ENCODE data around the gene VPS39. TPM values are rescaled to one million over a fixed set of nuclear protein-coding genes. Genes with fewer than 3 reads are reported as not detected.

The VPS39 gene
- total and polyA plus RNA-seq, 9 of the 15 experiments (the other 6 are each of a cell fraction or from before 2014, with no cell fraction given) = 3.2 to 37.3 (median 21.8) TPM

DNA sequence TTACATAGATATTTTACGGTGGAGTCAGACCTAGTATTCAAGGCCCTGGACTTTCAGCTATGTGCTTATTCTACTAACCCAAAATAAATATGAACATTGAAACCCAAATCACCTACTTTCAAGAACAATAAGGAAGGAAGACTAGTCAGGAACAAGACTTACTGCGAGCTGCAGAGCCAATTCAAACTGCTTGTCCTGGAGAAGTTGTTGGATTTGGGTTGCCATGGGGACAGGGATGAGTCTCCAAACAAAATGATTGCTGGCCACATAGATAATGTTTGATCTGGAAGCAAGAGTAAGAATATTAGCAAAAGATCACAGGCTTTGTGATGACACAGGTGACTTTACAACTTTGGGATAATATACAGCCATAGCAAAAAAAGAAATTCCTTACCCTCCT, 30.0 kb downstream of the VPS39 start:
- ATAC-seq (no peak), DNase-seq (ENCODE audit: extremely low read depth in 1 of 4, low spot score in 3 of 4) (no peak), FAIRE-seq (no peak)
- Histone ChIP-seq H3K27ac (ENCODE audit: extremely low read depth, low read depth, low read length) (no peak overlapping the region), H3K9ac (ENCODE audit: insufficient read depth in 1 of 2, low read depth in 2 of 2, low read length in 2 of 2) (no peak overlapping the region), H2AFZ (ENCODE audit: low read depth, low read length) (no peak overlapping the region), H3K4me2 (ENCODE audit: insufficient read depth, low read length) (no peak overlapping the region), H3K27me3 (ENCODE audit: control insufficient read depth in 2 of 2, insufficient read depth in 2 of 2, low read length in 2 of 2) (no peaks in the 10 kb centered on the region), H3K4me1 (replicated peaks in 1 of 2; ENCODE audit: control insufficient read depth in 2 of 2, insufficient read depth in 2 of 2, low read length in 2 of 2) (no peaks in the 10 kb centered on the region; a peak in 2 of 5 replicates), H3K36me3 (ENCODE audit: control insufficient read depth, insufficient read depth, low read length) (peaks cover 39% of the 10 kb centered on the region), H3K79me2 (ENCODE audit: control insufficient read depth, insufficient read depth, low read length) (no peaks in the 10 kb centered on the region), H3K9me1 (ENCODE audit: control insufficient read depth, insufficient read depth, low read length) (no peaks in the 10 kb centered on the region), H3K9me3 (replicated peaks; ENCODE audit: control insufficient read depth, insufficient read depth, low read depth, low read length) (no peaks in the 10 kb centered on the region), H3K4me3 (no peak overlapping the region), H4K20me1 (replicated peaks; ENCODE audit: control insufficient read depth, insufficient read depth, low read length) (no peaks in the 10 kb centered on the region)
- POLR2A ChIA-PET = interaction anchor here (1.3 kb wide), 1 partner anchor 11 kb away, joined by 3 read pairs; no protein-coding TSS in a partner anchor
- peak; percentile 59 for TF ChIP-seq RFX1 (IDR thresholded peaks at IDR 0.05)
- TF ChIP-seq HNRNPL (IDR thresholded peaks at IDR 0.05; ENCODE audit: low read depth, low read length) = no peak
- in situ Hi-C loops (cut with MboI) (no loop called here), intact Hi-C loops (cut with micrococcal nuclease) (no loop called here)
- CTCF ChIA-PET (ENCODE audit: low intra/inter-chr PET ratio) = no interaction called here
- WGBS (ENCODE audit: insufficient coverage, low coverage, missing lambda C conversion rate) = 83% methylated on average over 2 of the region's 2 CpGs
- BruUV-seq (replicated peaks) = no TSS peak

GRCh38 chr15:42175671-42176070, 32.4 kb downstream of the VPS39 start:
- no peak overlapping the region for H3K27ac ChIP-seq (ENCODE audit: extremely low read depth, low read depth, low read length)
- intact Hi-C loops (cut with micrococcal nuclease) (no loop called here), in situ Hi-C loops (cut with MboI) (no loop called here)
- H3K9me3 ChIP-seq (replicated peaks; ENCODE audit: control insufficient read depth, insufficient read depth, low read depth, low read length) = no peaks in the 10 kb centered on the region
- TF ChIP-seq TEAD4 (IDR thresholded peaks at IDR 0.05; ENCODE audit: low read length) (peak; percentile 20; the same call in 1 of the 2 replicates), TEAD4 (CRISPR knock-in tag; IDR thresholded peaks at IDR 0.05; ENCODE audit: borderline replicate concordance) (no peak), PRDM10 (IDR thresholded peaks at IDR 0.05; ENCODE audit: partially characterized antibody) (peak; percentile 80), NCOA1 (IDR thresholded peaks at IDR 0.05; ENCODE audit: low read depth) (no peak)
- H4K20me1 ChIP-seq (replicated peaks; ENCODE audit: control insufficient read depth, insufficient read depth, low read length) = no peaks in the 10 kb centered on the region
- H3K9ac ChIP-seq (ENCODE audit: insufficient read depth in 1 of 2, low read depth in 2 of 2, low read length in 2 of 2) = no peak overlapping the region
- H3K9me1 ChIP-seq (ENCODE audit: control insufficient read depth, insufficient read depth, low read length) = no peaks in the 10 kb centered on the region
- FAIRE-seq (peak; percentile 58), DNase-seq (ENCODE audit: extremely low read depth in 1 of 4, low spot score in 3 of 4) (no peak), ATAC-seq (no peak)
- no peak overlapping the region for H2AFZ ChIP-seq (ENCODE audit: low read depth, low read length)
- ChIA-PET CTCF (ENCODE audit: low intra/inter-chr PET ratio) (no interaction called here), POLR2A (no interaction called here)
- H3K4me1 ChIP-seq (replicated peaks in 1 of 2; ENCODE audit: control insufficient read depth in 2 of 2, insufficient read depth in 2 of 2, low read length in 2 of 2) = no peaks in the 10 kb centered on the region; a peak in 2 of 5 replicates
- H3K4me2 ChIP-seq (ENCODE audit: insufficient read depth, low read length) = no peak overlapping the region
- 48% methylated on average over 5 of the region's 5 CpGs for WGBS (ENCODE audit: insufficient coverage, low coverage, missing lambda C conversion rate)
- H3K79me2 ChIP-seq (ENCODE audit: control insufficient read depth, insufficient read depth, low read length) = no peaks in the 10 kb centered on the region
- H3K4me3 ChIP-seq = no peak overlapping the region
- H3K36me3 ChIP-seq (ENCODE audit: control insufficient read depth, insufficient read depth, low read length) = peaks cover 53% of the 10 kb centered on the region
- no TSS peak for BruUV-seq (replicated peaks)
- no peaks in the 10 kb centered on the region for H3K27me3 ChIP-seq (ENCODE audit: control insufficient read depth in 2 of 2, insufficient read depth in 2 of 2, low read length in 2 of 2)

Data from K562 (cell line).